GM23338 (cell line): Measurements from ENCODE around the gene UBA6. TPM values are rescaled to one million over a fixed set of nuclear protein-coding genes. Genes with fewer than 3 reads are reported as not detected.

Experiments used
- ATAC-seq: fragments of 200-7000 bp; cut with Tn5 transposase; 3 replicates; pipeline ENCODE4 v1.9.1; 2020
- DNase-seq: peaks from one replicate; pipeline ENCODE4 v3.0.0-alpha.2; 2015; ENCODE audit warnings: low spot score
- H2AFZ ChIP-seq: fragments of 200-600 bp; sonication (generic); 2 replicates; pipeline ENCODE4 v1.8.0; 2016; ENCODE audit warnings: antibody characterized with exemption, mild to moderate bottlenecking, moderate library complexity
- H3F3A ChIP-seq: fragments of 200-600 bp; sonication (generic); replicated peaks from 2 replicates; pipeline ENCODE4 v1.8.0; 2017; ENCODE audit warnings: antibody characterized with exemption, mixed run types, low read depth
- H3K27ac ChIP-seq: fragments of 200-600 bp; sonication (generic); 2 replicates; pipeline ENCODE4 v1.6.1; 2016; ENCODE audit warnings: low read depth
- H3K27me3 ChIP-seq: fragments of 200-600 bp; sonication (generic); 2 replicates; pipeline ENCODE4 v1.8.0; 2016; ENCODE audit warnings: mild to moderate bottlenecking, mixed run types, moderate library complexity; ENCODE audit not compliant: insufficient read depth
- H3K36me3 ChIP-seq: fragments of 200-600 bp; sonication (generic); 2 replicates; pipeline ENCODE4 v1.8.0; 2016; ENCODE audit warnings: mild to moderate bottlenecking; ENCODE audit not compliant: insufficient read depth
- H3K4me1 ChIP-seq: fragments of 200-600 bp; sonication (generic); 2 replicates; pipeline ENCODE4 v1.8.0; 2016; ENCODE audit warnings: mild to moderate bottlenecking, moderate library complexity; ENCODE audit not compliant: insufficient read depth
- H3K4me2 ChIP-seq: fragments of 200-600 bp; sonication (generic); 2 replicates; pipeline ENCODE4 v1.7.1; 2017; ENCODE audit warnings: mixed run types
- H3K4me3 ChIP-seq: fragments of 200-600 bp; sonication (generic); 2 replicates; pipeline ENCODE4 v1.6.1; 2016; ENCODE audit warnings: mixed run types
- H3K79me2 ChIP-seq: fragments of 200-600 bp; sonication (generic); replicated peaks from 2 replicates; pipeline ENCODE4 v1.8.0; 2017; ENCODE audit warnings: mild to moderate bottlenecking; ENCODE audit not compliant: insufficient read depth
- H3K9me2 ChIP-seq: fragments of 200-600 bp; sonication (generic); 2 replicates; pipeline ENCODE4 v1.8.0; 2017; ENCODE audit not compliant: insufficient read depth
- H4K20me1 ChIP-seq: fragments of 200-600 bp; sonication (generic); replicated peaks from 2 replicates; pipeline ENCODE4 v1.8.0; 2017; ENCODE audit warnings: mild to moderate bottlenecking; ENCODE audit not compliant: insufficient read depth
- H3K27ac Mint-ChIP-seq: 2 replicates; pipeline ENCODE4 v1.8.0; 2020; ENCODE audit warnings: inconsistent platforms, mild to moderate bottlenecking, moderate library complexity, mixed read lengths
- H3K27me3 Mint-ChIP-seq: 3 replicates; pipeline ENCODE4 v1.8.0; 2022; ENCODE audit warnings: low read depth, mild to moderate bottlenecking, moderate library complexity, mixed read lengths, inconsistent platforms; ENCODE audit not compliant: insufficient read depth, poor library complexity
- H3K36me3 Mint-ChIP-seq: 3 replicates; pipeline ENCODE4 v1.8.0; 2021; ENCODE audit warnings: low read depth, mild to moderate bottlenecking, inconsistent platforms, moderate library complexity, mixed read lengths
- H3K4me1 Mint-ChIP-seq: 3 replicates; pipeline ENCODE4 v1.8.0; 2020; ENCODE audit warnings: mild to moderate bottlenecking, inconsistent platforms, mixed read lengths
- H3K4me3 Mint-ChIP-seq: 3 replicates; pipeline ENCODE4 v1.8.0; 2021; ENCODE audit warnings: moderate library complexity, mild to moderate bottlenecking, inconsistent platforms, mixed read lengths
- H3K9me3 Mint-ChIP-seq: 3 replicates; pipeline ENCODE4 v1.8.0; 2020; ENCODE audit warnings: moderate library complexity, mild to moderate bottlenecking, inconsistent platforms, mixed read lengths
- CREB1 ChIP-seq: fragments of 250-450 bp; sonication (Bioruptor Pico); IDR thresholded peaks from 2 replicates; pipeline ENCODE4 v1.5.0; 2020; ENCODE audit warnings: low read depth, mild to moderate bottlenecking, moderate library complexity
- EZH2 ChIP-seq: fragments of 200-600 bp; sonication (generic); IDR thresholded peaks from one replicate; pipeline ENCODE4 v1.8.0; 2017; ENCODE audit warnings: antibody characterized with exemption, mild to moderate bottlenecking, low read depth; ENCODE audit not compliant: unreplicated experiment
- EZH2phosphoT487 ChIP-seq: fragments of 200-600 bp; sonication (generic); IDR thresholded peaks from one replicate; pipeline ENCODE4 v1.8.1; 2018; ENCODE audit warnings: antibody characterized with exemption; ENCODE audit not compliant: unreplicated experiment
- JUNB ChIP-seq: IDR thresholded peaks from one replicate; pipeline ENCODE4 v1.6.1; 2016; ENCODE audit warnings: antibody characterized with exemption; ENCODE audit not compliant: unreplicated experiment
- NANOG ChIP-seq: IDR thresholded peaks from 2 replicates; pipeline ENCODE4 v1.6.1; 2016; ENCODE audit warnings: antibody characterized with exemption, borderline replicate concordance
- POLR2AphosphoS5 ChIP-seq: IDR thresholded peaks from 2 replicates; pipeline ENCODE4 v1.6.1; 2016; ENCODE audit warnings: antibody characterized with exemption, low read depth
- STAT1 ChIP-seq: IDR thresholded peaks from one replicate; pipeline ENCODE4 v1.6.1; 2016; ENCODE audit warnings: antibody characterized with exemption; ENCODE audit not compliant: unreplicated experiment
- ZNF114 ChIP-seq: fragments of 250-450 bp; sonication (Bioruptor Pico); IDR thresholded peaks from 2 replicates; pipeline ENCODE4 v1.5.0; 2020; ENCODE audit warnings: mild to moderate bottlenecking, moderate library complexity
- ZNF331 ChIP-seq: fragments of 250-450 bp; sonication (Bioruptor Pico); IDR thresholded peaks from 2 replicates; pipeline ENCODE4 v1.5.0; 2020; ENCODE audit warnings: low read depth, mild to moderate bottlenecking, moderate library complexity
- ZNF462 ChIP-seq: fragments of 250-450 bp; sonication (Bioruptor Pico); IDR thresholded peaks from 2 replicates; pipeline ENCODE4 v1.5.0; 2020; ENCODE audit warnings: mild to moderate bottlenecking, moderate library complexity
- polyA plus RNA-seq: library from polyadenylated mRNA; unstranded; fragments of >200 nt; fragmentation: Nextera tagmentation; extraction: Ambion mirVana; gene quantifications from 2 replicates; pipeline ENCODE4 v1.2.1, GENCODE V29; 2016
- total RNA-seq: library from RNA; depleted of rRNA; stranded (reverse); fragments of >200 nt; shearing (Covaris generic); gene quantifications from 2 replicates; pipeline ENCODE4 v1.2.3, GENCODE V29; 2014
- TF ChIP-seq, protein P1 (sequence below): IDR thresholded peaks from 2 replicates; pipeline ENCODE4 v1.6.1; 2016; ENCODE audit warnings: antibody characterized with exemption
- TF ChIP-seq, protein P2 (sequence below): IDR thresholded peaks from one replicate; pipeline ENCODE4 v1.6.1; 2018; ENCODE audit warnings: antibody characterized with exemption; ENCODE audit not compliant: unreplicated experiment
- TF ChIP-seq, protein P3 (sequence below), 2 experiments: fragments of 200-600 bp in 1 of 2; sonication (generic) in 1 of 2; conservative IDR thresholded peaks; 2 replicates each; pipeline versions ENCODE4 v1.5.1 to v1.6.1; 2016 to 2017; ENCODE audit warnings: antibody characterized with exemption in 2 of 2, low read depth in 2 of 2, mild to moderate bottlenecking in 2 of 2, moderate library complexity in 1 of 2

UBA6 gene
- total and polyA plus RNA-seq, 2 experiments from 2014 or later = 17.6 to 77.3 TPM

DNA sequence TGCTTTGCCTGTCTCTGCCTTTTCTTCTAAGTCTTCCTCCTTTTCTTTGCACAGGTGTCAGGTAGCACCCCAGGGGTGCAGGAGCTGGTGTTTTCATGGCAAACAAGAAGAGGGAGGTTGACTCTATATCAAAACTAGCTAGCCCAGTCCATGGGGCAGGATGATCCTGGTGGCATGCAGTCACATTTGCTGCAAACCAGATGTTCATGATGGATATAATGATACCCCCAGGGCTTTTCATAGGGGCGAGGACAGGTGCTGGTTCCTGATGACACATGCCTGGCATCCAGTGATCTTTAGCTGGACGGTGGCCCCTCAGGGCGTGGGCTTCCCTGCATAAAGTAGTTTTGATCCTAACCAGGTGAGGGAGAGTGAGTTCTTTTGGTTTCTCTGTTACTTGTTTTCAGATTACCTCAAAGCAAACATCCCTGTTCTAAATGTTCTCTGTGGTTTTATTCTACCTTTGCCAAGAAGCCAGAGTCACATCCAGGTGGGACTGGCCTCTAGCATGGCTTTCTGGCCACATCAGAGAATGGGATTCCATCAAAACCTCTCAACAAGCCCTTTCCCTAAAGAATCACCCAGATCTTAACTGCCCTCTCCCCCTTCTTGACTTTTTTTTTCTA is 11.2 kb upstream of the UBA6 start:
- Mint-ChIP-seq H3K27ac (0 out of 2 replicates have a peak overlapping the region, but pooled peaks have one; percentile 16), H3K4me1 (peaks cover 33% of the 10 kb centered on the region), H3K9me3 (peaks cover 6% of the 10 kb centered on the region; the same call in 2 of the 3 replicates), H3K27me3 (peaks cover 2% of the 10 kb centered on the region), H3K4me3 (no peak overlapping the region), H3K36me3 (peaks cover 23% of the 10 kb centered on the region)
- ATAC-seq = peak; percentile 54
- H3K4me3 ChIP-seq = no peak overlapping the region
- H3F3A ChIP-seq = no peaks in the 10 kb centered on the region
- peaks cover 2% of the 10 kb centered on the region; the same call in 1 of the 2 replicates for H3K36me3 ChIP-seq
- H4K20me1 ChIP-seq = no peaks in the 10 kb centered on the region
- TF ChIP-seq ZNF114 (no peak), STAT1 (no peak), EZH2phosphoT487 (no peak), JUNB (no peak), EZH2 (no peak), ZNF462 (CRISPR knock-in tag) (no peak), NANOG (no peak), POLR2AphosphoS5 (no peak), CREB1 (no peak), ZNF331 (no peak)
- TF ChIP-seq, protein P1, sequence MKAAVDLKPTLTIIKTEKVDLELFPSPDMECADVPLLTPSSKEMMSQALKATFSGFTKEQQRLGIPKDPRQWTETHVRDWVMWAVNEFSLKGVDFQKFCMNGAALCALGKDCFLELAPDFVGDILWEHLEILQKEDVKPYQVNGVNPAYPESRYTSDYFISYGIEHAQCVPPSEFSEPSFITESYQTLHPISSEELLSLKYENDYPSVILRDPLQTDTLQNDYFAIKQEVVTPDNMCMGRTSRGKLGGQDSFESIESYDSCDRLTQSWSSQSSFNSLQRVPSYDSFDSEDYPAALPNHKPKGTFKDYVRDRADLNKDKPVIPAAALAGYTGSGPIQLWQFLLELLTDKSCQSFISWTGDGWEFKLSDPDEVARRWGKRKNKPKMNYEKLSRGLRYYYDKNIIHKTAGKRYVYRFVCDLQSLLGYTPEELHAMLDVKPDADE = no peak
- TF ChIP-seq, protein P2, sequence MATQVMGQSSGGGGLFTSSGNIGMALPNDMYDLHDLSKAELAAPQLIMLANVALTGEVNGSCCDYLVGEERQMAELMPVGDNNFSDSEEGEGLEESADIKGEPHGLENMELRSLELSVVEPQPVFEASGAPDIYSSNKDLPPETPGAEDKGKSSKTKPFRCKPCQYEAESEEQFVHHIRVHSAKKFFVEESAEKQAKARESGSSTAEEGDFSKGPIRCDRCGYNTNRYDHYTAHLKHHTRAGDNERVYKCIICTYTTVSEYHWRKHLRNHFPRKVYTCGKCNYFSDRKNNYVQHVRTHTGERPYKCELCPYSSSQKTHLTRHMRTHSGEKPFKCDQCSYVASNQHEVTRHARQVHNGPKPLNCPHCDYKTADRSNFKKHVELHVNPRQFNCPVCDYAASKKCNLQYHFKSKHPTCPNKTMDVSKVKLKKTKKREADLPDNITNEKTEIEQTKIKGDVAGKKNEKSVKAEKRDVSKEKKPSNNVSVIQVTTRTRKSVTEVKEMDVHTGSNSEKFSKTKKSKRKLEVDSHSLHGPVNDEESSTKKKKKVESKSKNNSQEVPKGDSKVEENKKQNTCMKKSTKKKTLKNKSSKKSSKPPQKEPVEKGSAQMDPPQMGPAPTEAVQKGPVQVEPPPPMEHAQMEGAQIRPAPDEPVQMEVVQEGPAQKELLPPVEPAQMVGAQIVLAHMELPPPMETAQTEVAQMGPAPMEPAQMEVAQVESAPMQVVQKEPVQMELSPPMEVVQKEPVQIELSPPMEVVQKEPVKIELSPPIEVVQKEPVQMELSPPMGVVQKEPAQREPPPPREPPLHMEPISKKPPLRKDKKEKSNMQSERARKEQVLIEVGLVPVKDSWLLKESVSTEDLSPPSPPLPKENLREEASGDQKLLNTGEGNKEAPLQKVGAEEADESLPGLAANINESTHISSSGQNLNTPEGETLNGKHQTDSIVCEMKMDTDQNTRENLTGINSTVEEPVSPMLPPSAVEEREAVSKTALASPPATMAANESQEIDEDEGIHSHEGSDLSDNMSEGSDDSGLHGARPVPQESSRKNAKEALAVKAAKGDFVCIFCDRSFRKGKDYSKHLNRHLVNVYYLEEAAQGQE = no peak
- TF ChIP-seq, protein P3, sequence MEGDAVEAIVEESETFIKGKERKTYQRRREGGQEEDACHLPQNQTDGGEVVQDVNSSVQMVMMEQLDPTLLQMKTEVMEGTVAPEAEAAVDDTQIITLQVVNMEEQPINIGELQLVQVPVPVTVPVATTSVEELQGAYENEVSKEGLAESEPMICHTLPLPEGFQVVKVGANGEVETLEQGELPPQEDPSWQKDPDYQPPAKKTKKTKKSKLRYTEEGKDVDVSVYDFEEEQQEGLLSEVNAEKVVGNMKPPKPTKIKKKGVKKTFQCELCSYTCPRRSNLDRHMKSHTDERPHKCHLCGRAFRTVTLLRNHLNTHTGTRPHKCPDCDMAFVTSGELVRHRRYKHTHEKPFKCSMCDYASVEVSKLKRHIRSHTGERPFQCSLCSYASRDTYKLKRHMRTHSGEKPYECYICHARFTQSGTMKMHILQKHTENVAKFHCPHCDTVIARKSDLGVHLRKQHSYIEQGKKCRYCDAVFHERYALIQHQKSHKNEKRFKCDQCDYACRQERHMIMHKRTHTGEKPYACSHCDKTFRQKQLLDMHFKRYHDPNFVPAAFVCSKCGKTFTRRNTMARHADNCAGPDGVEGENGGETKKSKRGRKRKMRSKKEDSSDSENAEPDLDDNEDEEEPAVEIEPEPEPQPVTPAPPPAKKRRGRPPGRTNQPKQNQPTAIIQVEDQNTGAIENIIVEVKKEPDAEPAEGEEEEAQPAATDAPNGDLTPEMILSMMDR (conservative IDR thresholded peaks at IDR 0.05; ENCODE audit: low read depth in 2 of 2) = no peak
- no peaks in the 10 kb centered on the region for H3K27me3 ChIP-seq
- peak overlapping the region; percentile 64 for H3K4me2 ChIP-seq
- H3K79me2 ChIP-seq = peaks cover 41% of the 10 kb centered on the region
- H3K4me1 ChIP-seq = peaks cover 23% of the 10 kb centered on the region
- peak overlapping the region; percentile 16; the same call in 1 of the 2 replicates for H3K27ac ChIP-seq
- H2AFZ ChIP-seq = no peak overlapping the region
- peaks cover 7% of the 10 kb centered on the region; the same call in 1 of the 2 replicates for H3K9me2 ChIP-seq
- DNase-seq = no peak
